Activated gamma-delta T cell treated with anti-CD3 and anti-CD28 coated beads, Interleukin-2, amount 50 U/mL, for 16 hours (primary cell): Measurements from ENCODE around the gene DDT.
A peak's percentile ranks its signal among the peaks of the same experiment; 100 is the strongest.
"Not testable (repeated sequence)": the region's sequence is repeated elsewhere in the genome, so short reads cannot be mapped to it uniquely, and the experiment has no call there.

Experiments
- DNase-seq: peaks from one replicate; pipeline ENCODE4 v3.0.0-alpha.2; 2020; ENCODE audit warnings: low read depth

Gene DDT

DNA sequence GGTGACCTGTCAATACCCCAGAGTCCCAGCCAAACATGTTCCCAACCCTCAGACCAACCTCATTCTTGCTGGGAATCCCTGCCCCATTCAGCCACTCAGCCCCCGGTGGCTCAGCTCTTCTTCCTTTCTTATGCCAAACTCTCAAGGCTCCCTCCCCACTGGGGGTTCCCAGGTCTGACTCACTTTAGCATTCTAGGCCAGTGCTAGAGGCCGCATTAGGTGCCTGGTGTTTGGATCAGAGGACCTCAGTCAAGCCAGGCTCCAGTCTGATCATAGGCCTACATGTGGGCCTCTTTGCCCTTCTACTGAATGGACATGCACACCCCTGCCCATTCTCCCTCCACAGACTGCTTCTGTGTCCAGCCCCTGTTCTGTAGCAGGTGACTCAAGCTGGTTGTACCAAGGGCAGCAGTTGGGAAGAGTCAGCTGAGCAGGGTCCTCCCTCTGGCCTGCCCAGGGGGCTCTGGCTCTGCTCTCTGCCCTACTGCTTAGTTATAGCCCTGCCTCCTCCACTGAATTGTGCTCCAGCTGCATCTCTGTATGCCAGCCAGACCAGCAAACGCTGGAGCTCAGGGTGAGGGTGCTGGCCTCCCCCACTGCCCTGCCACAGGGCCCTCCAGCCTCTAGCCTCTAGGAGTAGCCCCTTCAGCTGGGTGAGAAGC lies 15.5 kb upstream of the DDT start:
- not testable (repeated sequence) for DNase-seq

GRCh38 chr22:23986538-23987178 lies 12.4 kb upstream of the DDT start:
- DNase-seq, result not testable (repeated sequence)

- not testable (repeated sequence) for DNase-seq
Observed at GRCh38 chr22:23986089-23986488, 11.8 kb upstream of the DDT start.

GRCh38 chr22:23984430-23984829 lies 10.2 kb upstream of the DDT start:
- no peak for DNase-seq

GRCh38 chr22:23980567-23980966 lies 6.3 kb upstream of the DDT start:
- DNase-seq, result not testable (repeated sequence)

- DNase-seq, result not testable (repeated sequence)
Observed at GRCh38 chr22:23979557-23980240, 5.5 kb upstream of the DDT start, which contains the start of gene GSTT2. Gene GSTT2, plus strand, starts transcription at chr22:23980134.

- not testable (repeated sequence) for DNase-seq
Observed at GRCh38 chr22:23977304-23977703, 3.1 kb upstream of the DDT start.

DNA sequence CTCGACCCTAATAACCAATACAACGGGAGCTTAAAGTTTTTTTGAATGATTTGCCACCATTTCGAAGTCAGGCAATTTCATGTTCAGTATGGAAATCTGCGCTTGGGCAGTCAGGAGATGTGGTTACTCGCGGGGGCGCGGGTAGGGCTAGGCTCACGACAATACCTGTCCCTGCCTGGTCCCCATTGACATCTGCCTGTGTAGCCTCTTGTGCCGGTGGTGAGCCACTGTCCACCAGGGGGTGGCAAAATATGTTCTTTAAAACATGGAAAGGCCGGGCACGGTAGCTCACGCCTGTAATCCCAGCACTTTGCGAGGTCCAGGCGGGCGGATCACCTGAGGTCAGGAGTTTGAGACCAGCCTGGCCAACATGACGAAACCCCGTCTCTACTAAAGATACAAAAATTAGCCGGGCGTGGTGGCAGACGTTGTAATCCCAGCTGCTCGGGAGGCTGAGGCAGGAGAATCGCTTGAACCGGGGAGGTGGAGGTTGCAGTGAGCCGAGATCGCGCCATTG lies 653 bp upstream of the DDT start:
- not testable (repeated sequence) for DNase-seq

- DNase-seq, result not testable (repeated sequence)
Observed at GRCh38 chr22:23971927-23972326, 2.3 kb downstream of the DDT start.

- DNase-seq, result no peak
Observed at GRCh38 chr22:23970816-23971486, 3.3 kb downstream of the DDT start.

- DNase-seq, result no peak
Observed at GRCh38 chr22:23970201-23970641, 4.0 kb downstream of the DDT start.

DNA sequence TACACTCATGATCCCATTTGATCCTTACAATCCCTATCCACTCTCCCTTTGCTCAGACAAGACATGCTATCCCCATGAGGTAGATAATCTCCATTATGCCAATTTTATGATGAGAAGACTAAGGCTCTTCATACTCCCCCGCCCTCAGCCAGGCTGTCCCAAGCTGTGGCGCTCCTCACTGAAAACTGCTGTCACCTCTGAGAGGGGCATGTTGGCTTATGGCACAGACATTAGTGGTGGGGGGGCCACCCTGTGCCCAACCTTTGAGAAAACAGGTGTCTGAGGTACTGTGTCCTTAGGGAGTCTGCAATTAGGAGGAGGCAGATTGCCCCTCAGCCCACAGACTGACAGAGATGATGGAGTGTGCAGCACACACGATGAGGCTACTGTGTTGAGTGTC lies 5.2 kb downstream of the DDT start:
- DNase-seq, result no peak

DNA sequence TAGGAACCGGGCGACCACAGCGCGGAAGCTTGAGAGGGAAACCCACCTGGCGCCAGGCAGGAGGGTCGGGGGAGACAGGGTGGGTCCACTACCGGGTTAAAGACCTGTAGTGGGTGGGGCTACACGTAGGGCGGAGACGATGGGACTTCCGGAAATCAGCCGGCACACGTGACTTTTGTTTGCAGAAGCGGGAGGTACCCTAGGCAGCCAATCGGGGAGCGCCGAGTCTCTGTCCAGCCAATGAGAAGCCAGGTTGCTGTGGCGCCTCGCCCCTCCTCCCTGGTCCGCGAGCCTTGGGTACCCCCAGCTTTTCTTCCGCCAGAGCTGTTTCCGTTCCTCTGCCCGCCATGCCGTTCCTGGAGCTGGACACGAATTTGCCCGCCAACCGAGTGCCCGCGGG lies 7.7 kb downstream of the DDT start, which contains the start of gene DDTL:
Gene DDTL, plus strand, starts transcription at position 321 of the 400 bp plus-strand sequence. Its CDS starts 27 bp downstream, at position 348.
- not testable (repeated sequence) for DNase-seq

GRCh38 chr22:23966094-23966493 lies 8.1 kb downstream of the DDT start:
- not testable (repeated sequence) for DNase-seq

DNA sequence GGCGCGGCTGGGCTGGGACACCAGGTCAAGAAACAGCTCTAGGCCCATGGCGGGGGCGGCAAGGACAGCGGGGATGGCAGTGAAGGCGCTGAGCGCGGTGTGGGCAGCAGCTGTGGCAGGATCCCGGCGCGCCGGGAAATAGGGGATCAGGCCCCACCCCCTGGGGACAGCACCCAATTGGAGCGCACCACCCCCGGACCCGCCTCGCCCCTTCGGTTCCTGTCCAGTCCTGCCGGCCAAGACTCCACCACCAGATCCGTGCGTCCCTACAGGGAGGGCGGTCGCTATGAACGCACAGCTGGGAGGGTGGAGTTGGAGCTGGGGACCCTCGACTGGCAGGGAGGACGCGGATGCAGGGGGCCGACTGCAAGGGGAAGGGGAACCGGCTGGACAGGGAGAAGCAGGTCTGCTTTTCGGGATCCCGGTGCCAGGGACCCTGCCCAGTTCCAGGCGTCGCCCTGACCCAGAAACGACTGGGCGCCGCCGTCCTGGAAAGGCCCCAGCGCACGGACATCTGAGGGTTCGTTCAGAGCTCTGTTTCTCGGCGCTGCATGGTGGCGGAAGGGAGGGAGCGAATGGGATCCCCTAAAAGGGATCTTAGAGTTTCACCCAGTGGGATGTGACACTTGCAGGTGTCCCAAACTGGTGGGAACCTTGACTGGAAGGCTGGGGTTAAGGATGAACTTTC lies 13.0 kb downstream of the DDT start, which contains the start of gene GSTT2B:
Gene GSTT2B, minus strand, starts transcription at position 112 of the 688 bp plus-strand sequence. Its CDS starts 64 bp downstream, at position 48.
- not testable (repeated sequence) for DNase-seq

- peak; percentile 67 for DNase-seq
Observed at GRCh38 chr22:23956301-23956900, 17.8 kb downstream of the DDT start.

DNA sequence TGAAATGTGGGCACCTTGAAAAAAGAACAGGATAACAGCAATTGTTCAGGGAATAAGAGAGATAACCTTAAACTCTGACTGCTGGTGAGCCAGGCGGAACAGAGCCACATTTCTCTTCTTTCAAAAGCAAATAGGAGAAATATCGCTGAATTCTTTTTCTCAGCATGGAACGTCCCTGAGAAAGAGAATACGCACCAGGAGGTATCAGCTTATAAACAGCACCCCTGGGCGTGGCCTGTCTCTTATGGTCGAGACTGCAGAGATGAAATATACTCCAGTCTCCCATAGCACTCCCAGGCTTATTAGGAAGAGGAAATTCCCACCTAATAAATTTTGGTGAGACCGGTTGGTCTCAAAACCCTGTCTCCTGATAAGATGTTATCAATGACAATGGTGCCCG lies 18.4 kb downstream of the DDT start:
- DNase-seq, result not testable (repeated sequence)

GRCh38 chr22:23954991-23955305 lies 19.3 kb downstream of the DDT start:
- DNase-seq, result not testable (repeated sequence)

GRCh38 chr22:23954193-23954990 lies 19.8 kb downstream of the DDT start:
- DNase-seq, result not testable (repeated sequence)

- not testable (repeated sequence) for DNase-seq
Observed at GRCh38 chr22:23953485-23953884, 20.8 kb downstream of the DDT start.
